Spleen (tissue), 7 donors: ENCODE data around the gene ARID1A.

Source experiments
- POLR2A ChIP-seq, 3 donors: fragments of 450-650 bp; IDR thresholded peaks; one replicate each; pipeline ENCODE4 v1.5.1; 2017; ENCODE audit warnings: antibody characterized with exemption in 3 of 3, mild to moderate bottlenecking in 1 of 3
- TF ChIP-seq, protein P1 (sequence below), 11 experiments: fragments of 200-600 bp in 7 of 11; fragments of 450-650 bp in 4 of 11; sonication (generic) in 4 of 11; IDR thresholded peaks in 8 of 11; conservative IDR thresholded peaks in 3 of 11; 1 replicate in 7 of 11; 2 replicates in 4 of 11; pipeline versions ENCODE4 v1.4.0 to v1.8.0; 2016 to 2021; ENCODE audit warnings: antibody characterized with exemption in 11 of 11, inconsistent platforms in 4 of 11, mild to moderate bottlenecking in 1 of 11
- donor health status: DM: no; HTN: no; CAD: no; lungs with moderate emphysema.
- donor health status: DM: no; HTN: no; CAD: no.
- donor health status: DM: no; HTN: no; CAD: no.

DNA sequence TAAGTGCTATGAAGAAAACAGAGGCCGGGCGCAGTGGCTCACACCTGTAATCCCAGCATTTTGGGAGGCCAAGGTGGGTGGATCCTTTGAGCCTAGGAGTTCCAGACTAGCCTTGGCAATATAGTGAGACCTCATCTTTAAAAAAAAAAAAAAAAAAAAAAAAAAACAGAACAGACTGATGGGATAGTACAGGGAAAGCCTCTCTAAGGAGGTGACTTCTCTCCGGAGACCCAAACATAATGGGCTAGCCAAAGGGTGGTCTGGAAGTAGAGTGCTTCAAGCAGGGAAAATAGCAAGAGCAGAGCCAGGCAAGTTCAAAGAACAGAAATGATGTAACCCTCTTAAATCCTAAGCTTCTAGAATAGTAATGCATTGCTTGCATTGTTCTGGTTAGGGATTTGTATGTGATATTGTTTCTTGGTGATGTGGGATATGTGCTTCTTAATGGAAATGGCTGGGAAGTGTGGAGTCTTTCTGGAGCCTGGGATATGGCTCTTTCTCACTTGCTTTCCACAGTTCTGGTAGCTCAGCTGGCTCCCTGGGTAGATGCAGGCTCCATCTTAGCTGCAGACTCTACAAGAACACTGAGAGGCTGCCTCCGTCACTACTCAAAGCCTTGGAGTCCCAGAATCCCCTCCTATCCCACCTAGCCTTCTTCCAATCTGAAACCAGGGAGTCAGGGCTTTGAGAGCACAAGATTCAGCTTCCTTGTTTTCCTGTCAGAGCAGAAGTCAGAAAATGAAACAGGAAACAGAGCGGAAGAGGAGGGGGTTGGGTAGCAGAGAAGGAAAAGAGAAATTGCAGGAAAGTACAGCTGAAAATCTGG is 90.0 kb downstream of the ARID1A start:
- TF ChIP-seq POLR2A (IDR thresholded peaks at IDR 0.05) = no peak
- TF ChIP-seq, protein P1, sequence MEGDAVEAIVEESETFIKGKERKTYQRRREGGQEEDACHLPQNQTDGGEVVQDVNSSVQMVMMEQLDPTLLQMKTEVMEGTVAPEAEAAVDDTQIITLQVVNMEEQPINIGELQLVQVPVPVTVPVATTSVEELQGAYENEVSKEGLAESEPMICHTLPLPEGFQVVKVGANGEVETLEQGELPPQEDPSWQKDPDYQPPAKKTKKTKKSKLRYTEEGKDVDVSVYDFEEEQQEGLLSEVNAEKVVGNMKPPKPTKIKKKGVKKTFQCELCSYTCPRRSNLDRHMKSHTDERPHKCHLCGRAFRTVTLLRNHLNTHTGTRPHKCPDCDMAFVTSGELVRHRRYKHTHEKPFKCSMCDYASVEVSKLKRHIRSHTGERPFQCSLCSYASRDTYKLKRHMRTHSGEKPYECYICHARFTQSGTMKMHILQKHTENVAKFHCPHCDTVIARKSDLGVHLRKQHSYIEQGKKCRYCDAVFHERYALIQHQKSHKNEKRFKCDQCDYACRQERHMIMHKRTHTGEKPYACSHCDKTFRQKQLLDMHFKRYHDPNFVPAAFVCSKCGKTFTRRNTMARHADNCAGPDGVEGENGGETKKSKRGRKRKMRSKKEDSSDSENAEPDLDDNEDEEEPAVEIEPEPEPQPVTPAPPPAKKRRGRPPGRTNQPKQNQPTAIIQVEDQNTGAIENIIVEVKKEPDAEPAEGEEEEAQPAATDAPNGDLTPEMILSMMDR (IDR thresholded peaks at IDR 0.05 in 8 of 11, conservative IDR thresholded peaks at IDR 0.05 in 3 of 11) = no peak
